IMR-90 (cell line): ENCODE results near the gene NELL2. TPM values are rescaled to one million over a fixed set of nuclear protein-coding genes. Genes with fewer than 3 reads are reported as not detected.

Experiments used
- ATAC-seq: fragments of 200-7000 bp; cut with Tn5 transposase; 2 replicates; pipeline ENCODE4 v1.9.1; 2020; ENCODE audit warnings: low read depth, mild to moderate bottlenecking, moderate library complexity
- BruUV-seq: library from RNA; stranded (reverse); fragments of 400-500 nt; replicated peaks from 2 replicates; lab custom pipeline; 2021; lab: Mats Ljungman, UMichigan
- CTCF ChIA-PET: fragments of 300-600 bp; formaldehyde crosslinking; extraction: SDS; loops from one replicate; lab custom pipeline; 2021; ENCODE audit warnings: antibody characterized with exemption; lab: Yijun Ruan, JAX
- POLR2A ChIA-PET: fragments of 300-600 bp; sonication (Branson Sonifier 250); formaldehyde crosslinking; loops from one replicate; lab custom pipeline; 2022; ENCODE audit warnings: antibody characterized with exemption; ENCODE audit not compliant: unreplicated experiment; lab: Charles Lee
- DNase-seq: peaks from one replicate; pipeline ENCODE4 v3.0.0; 2013
- H2AFZ ChIP-seq: replicated peaks from 2 replicates; pipeline ENCODE3; 2013; ENCODE audit warnings: low read length, mild to moderate bottlenecking; ENCODE audit not compliant: poor library complexity
- H2AK5ac ChIP-seq: 2 replicates; pipeline ENCODE4 v1.6.1; 2013; ENCODE audit warnings: low read depth, low read length, inconsistent platforms
- H2AK9ac ChIP-seq: replicated peaks from 2 replicates; pipeline ENCODE3; 2013; ENCODE audit warnings: mild to moderate bottlenecking, low read depth, low read length, moderate library complexity; ENCODE audit not compliant: poor library complexity
- H2BK120ac ChIP-seq: 2 replicates; pipeline ENCODE4 v1.6.1; 2013; ENCODE audit warnings: low read depth, low read length, inconsistent platforms
- H2BK15ac ChIP-seq: 3 replicates; pipeline ENCODE4 v1.6.1; 2013; ENCODE audit warnings: low read depth, low read length, inconsistent platforms
- H2BK20ac ChIP-seq: 2 replicates; pipeline ENCODE4 v1.6.1; 2013; ENCODE audit warnings: low read depth, mild to moderate bottlenecking, inconsistent platforms, low read length, moderate library complexity
- H2BK5ac ChIP-seq: 2 replicates; pipeline ENCODE4 v1.6.1; 2013; ENCODE audit warnings: mild to moderate bottlenecking, low read depth, low read length, inconsistent platforms; ENCODE audit not compliant: poor library complexity, severe bottlenecking
- H3K14ac ChIP-seq: replicated peaks from 2 replicates; pipeline ENCODE4 v1.6.1; 2013; ENCODE audit warnings: low read depth, low read length, inconsistent platforms
- H3K18ac ChIP-seq: 2 replicates; pipeline ENCODE4 v1.6.1; 2013; ENCODE audit warnings: low read depth, low read length, control low read depth
- H3K23ac ChIP-seq: 2 replicates; pipeline ENCODE4 v1.6.1; 2013; ENCODE audit warnings: low read depth, low read length, inconsistent platforms
- H3K27ac ChIP-seq: 2 replicates; pipeline ENCODE4 v1.5.1; 2013; ENCODE audit warnings: mild to moderate bottlenecking, control low read depth, low read length; ENCODE audit not compliant: insufficient read depth
- H3K27me3 ChIP-seq: 2 replicates; pipeline ENCODE4 v1.6.1; 2013; ENCODE audit warnings: low read length; ENCODE audit not compliant: control insufficient read depth, insufficient read depth
- H3K36me3 ChIP-seq: 2 replicates; pipeline ENCODE4 v1.6.1; 2013; ENCODE audit warnings: low read length, mixed read lengths; ENCODE audit not compliant: control insufficient read depth, insufficient read depth
- H3K4ac ChIP-seq: 2 replicates; pipeline ENCODE4 v1.6.1; 2013; ENCODE audit warnings: low read depth, low read length, inconsistent platforms
- H3K4me1 ChIP-seq: 2 replicates; pipeline ENCODE4 v1.6.1; 2013; ENCODE audit warnings: low read length, mixed read lengths; ENCODE audit not compliant: control insufficient read depth, insufficient read depth
- H3K4me2 ChIP-seq: 2 replicates; pipeline ENCODE4 v1.6.1; 2013; ENCODE audit warnings: low read depth, mild to moderate bottlenecking, control low read depth, low read length, moderate library complexity
- H3K4me3 ChIP-seq: 2 replicates; pipeline ENCODE4 v1.5.1; 2013; ENCODE audit warnings: low read depth, mild to moderate bottlenecking, control low read depth, low read length, moderate library complexity; ENCODE audit not compliant: insufficient read depth
- H3K56ac ChIP-seq: 2 replicates; pipeline ENCODE4 v1.6.1; 2013; ENCODE audit warnings: low read length, inconsistent platforms; ENCODE audit not compliant: insufficient read depth; ENCODE audit errors: extremely low read depth
- H3K79me1 ChIP-seq, 2 experiments: 2 replicates each; pipeline ENCODE4 v1.6.1; 2013; ENCODE audit warnings: low read length in 2 of 2, inconsistent platforms in 1 of 2, low read depth in 1 of 2
- H3K9ac ChIP-seq: 2 replicates; pipeline ENCODE4 v1.6.1; 2013; ENCODE audit warnings: low read depth, low read length, control low read depth
- H3K9me1 ChIP-seq: 2 replicates; pipeline ENCODE4 v1.6.1; 2013; ENCODE audit warnings: low read length, inconsistent platforms; ENCODE audit not compliant: insufficient read depth
- H3K9me3 ChIP-seq: 2 replicates; pipeline ENCODE4 v1.6.1; 2013; ENCODE audit warnings: low read length; ENCODE audit not compliant: control insufficient read depth, insufficient read depth
- H4K20me1 ChIP-seq: 2 replicates; pipeline ENCODE4 v1.6.1; 2013; ENCODE audit warnings: low read length, inconsistent platforms; ENCODE audit not compliant: insufficient read depth
- H4K5ac ChIP-seq: 2 replicates; pipeline ENCODE4 v1.6.1; 2013; ENCODE audit warnings: mild to moderate bottlenecking, low read depth, low read length, control low read depth
- H4K8ac ChIP-seq, 2 experiments: 2 replicates each; pipeline ENCODE4 v1.6.1; 2013; ENCODE audit warnings: low read depth in 2 of 2, low read length in 2 of 2, control low read depth in 1 of 2, inconsistent platforms in 1 of 2
- H4K91ac ChIP-seq: 2 replicates; pipeline ENCODE4 v1.6.1; 2013; ENCODE audit warnings: low read depth, low read length, inconsistent platforms; ENCODE audit not compliant: insufficient read depth
- BHLHE40 ChIP-seq: fragments of 150-350 bp; IDR thresholded peaks from 2 replicates; pipeline ENCODE4 v1.6.1; 2016; ENCODE audit warnings: mild to moderate bottlenecking, low read depth, low read length
- CEBPB ChIP-seq: IDR thresholded peaks from 2 replicates; pipeline ENCODE4 v1.6.1; 2012; ENCODE audit warnings: low read depth, low read length, improper control_type of control experiment
- CHD1 ChIP-seq: IDR thresholded peaks from 2 replicates; pipeline ENCODE4 v1.6.1; 2012; ENCODE audit warnings: low read depth, low read length, improper control_type of control experiment
- CTCF ChIP-seq: conservative IDR thresholded peaks from 2 replicates; pipeline ENCODE4 v1.5.1; 2012; ENCODE audit warnings: mild to moderate bottlenecking, low read depth, low read length, improper control_type of control experiment
- ELK1 ChIP-seq: fragments of 150-350 bp; IDR thresholded peaks from 2 replicates; pipeline ENCODE4 v1.6.1; 2016; ENCODE audit warnings: low read depth, mild to moderate bottlenecking, low read length, moderate library complexity, borderline replicate concordance
- FOS ChIP-seq: fragments of 150-350 bp; IDR thresholded peaks from 2 replicates; pipeline ENCODE4 v1.6.1; 2016; ENCODE audit warnings: low read depth, low read length
- MAFK ChIP-seq: IDR thresholded peaks from 2 replicates; pipeline ENCODE4 v1.6.1; 2012; ENCODE audit warnings: low read depth, low read length, improper control_type of control experiment
- MAZ ChIP-seq: IDR thresholded peaks from 2 replicates; pipeline ENCODE4 v1.6.1; 2012; ENCODE audit warnings: low read depth, mild to moderate bottlenecking, low read length, improper control_type of control experiment, moderate library complexity, borderline replicate concordance
- MXI1 ChIP-seq: IDR thresholded peaks from 2 replicates; pipeline ENCODE4 v1.6.1; 2012; ENCODE audit warnings: low read depth, mild to moderate bottlenecking, low read length, moderate library complexity, borderline replicate concordance
- NFE2L2 ChIP-seq: fragments of 150-350 bp; IDR thresholded peaks from 2 replicates; pipeline ENCODE4 v1.6.1; 2016; ENCODE audit warnings: low read depth, mild to moderate bottlenecking, low read length
- POLR2A ChIP-seq: IDR thresholded peaks from 2 replicates; pipeline ENCODE4 v1.6.1; 2012; ENCODE audit warnings: mild to moderate bottlenecking, low read depth, low read length
- RAD21 ChIP-seq: IDR thresholded peaks from 2 replicates; pipeline ENCODE4 v1.6.1; 2012; ENCODE audit warnings: low read length, improper control_type of control experiment
- RCOR1 ChIP-seq: IDR thresholded peaks from 2 replicates; pipeline ENCODE4 v1.6.1; 2012; ENCODE audit warnings: mild to moderate bottlenecking, low read length, improper control_type of control experiment; ENCODE audit not compliant: insufficient replicate concordance
- RFX5 ChIP-seq: IDR thresholded peaks from 2 replicates; pipeline ENCODE4 v1.8.0; 2012; ENCODE audit warnings: low read depth, mild to moderate bottlenecking, low read length, moderate library complexity
- SMC3 ChIP-seq: fragments of 150-350 bp; IDR thresholded peaks from 2 replicates; pipeline ENCODE4 v1.6.1; 2016; ENCODE audit warnings: low read depth, mild to moderate bottlenecking, antibody characterized with exemption, low read length, moderate library complexity
- USF2 ChIP-seq: fragments of 150-350 bp; IDR thresholded peaks from 2 replicates; pipeline ENCODE4 v1.6.1; 2017; ENCODE audit warnings: mild to moderate bottlenecking, antibody characterized with exemption, low read length, low read depth
- WGBS, 2 experiments: methylation state at CpG; one replicate each; pipeline versions ENCODE4 v1.1.5 to v1.1.7; 2013; ENCODE audit warnings: missing lambda C conversion rate in 2 of 2; ENCODE audit not compliant: insufficient read length in 1 of 2; ENCODE audit errors: extremely low coverage in 2 of 2; 5-methylcytosine and 5-hydroxymethylcytosine counted together
- dilution Hi-C: fragments of 300-500 bp; cut with HindIII; formaldehyde crosslinking; loops from one replicate; pipeline ENCODE4 v1.14.3; 2018; ENCODE audit warnings: low sequenced_read_pairs; ENCODE audit not compliant: unreplicated experiment
- in situ Hi-C: fragments of 300-500 bp; cut with MboI; formaldehyde crosslinking; loops from 3 replicates; pipeline ENCODE4 v1.14.3; 2019; ENCODE audit warnings: low sequenced_read_pairs, inconsistent platforms, mixed read lengths
- intact Hi-C: fragments of 100-400 bp; cut with micrococcal nuclease; formaldehyde crosslinking; loops from 2 replicates; pipeline ENCODE4 v1.10.0; 2022
- polyA plus RNA-seq, 3 experiments: library from polyadenylated mRNA; depleted of rRNA; stranded (reverse); fragments of >200 nt; gene quantifications; 2 replicates each; pipeline ENCODE4 v1.2.3, GENCODE V29; 2012; ENCODE audit warnings: low replicate concordance in 1 of 3
- total RNA-seq: library from RNA; depleted of rRNA; stranded (reverse); fragments of >200 nt; gene quantifications from 2 replicates; pipeline ENCODE4 v1.2.3, GENCODE V29; 2012

The NELL2 gene
- total and polyA plus RNA-seq, 2 of the 4 experiments (the other 2 are of a cell fraction): 0.18 to 0.26 TPM

- H4K20me1 ChIP-seq: no peaks in the 10 kb centered on the region
- no peaks in the 10 kb centered on the region for H3K4me1 ChIP-seq
- H4K8ac ChIP-seq: no peak overlapping the region
- no peak overlapping the region for H4K5ac ChIP-seq
- H2AK5ac ChIP-seq: no peak overlapping the region
- no peak overlapping the region for H2AFZ ChIP-seq
- in situ Hi-C loops (no loop called here), dilution Hi-C loops (no loop called here), intact Hi-C loops (no loop called here)
- H2BK20ac ChIP-seq: no peak overlapping the region
- H3K23ac ChIP-seq: no peak overlapping the region
- no peak for ATAC-seq
- H3K9ac ChIP-seq: no peak overlapping the region
- H4K91ac ChIP-seq: no peak overlapping the region
- DNase-seq: no peak
- no peak overlapping the region for H3K27ac ChIP-seq
- H3K18ac ChIP-seq: no peak overlapping the region
- no peak overlapping the region for H3K14ac ChIP-seq
- H3K9me3 ChIP-seq: peaks cover 1% of the 10 kb centered on the region; the same call in 1 of the 2 replicates
- H3K79me1 ChIP-seq: no peaks in the 10 kb centered on the region
- TF ChIP-seq FOS (no peak), USF2 (no peak), POLR2A (no peak), CHD1 (no peak), MAZ (no peak), RFX5 (no peak), MXI1 (no peak), RCOR1 (no peak), NFE2L2 (no peak), MAFK (no peak), ELK1 (no peak), BHLHE40 (no peak), CTCF (no peak), RAD21 (no peak), SMC3 (no peak), CEBPB (no peak)
- no peak overlapping the region for H2BK5ac ChIP-seq
- no peak overlapping the region for H2BK15ac ChIP-seq
- BruUV-seq: no TSS peak
- H2AK9ac ChIP-seq: no peak overlapping the region
- no peak overlapping the region for H3K4me3 ChIP-seq
- no peak overlapping the region for H3K4ac ChIP-seq
- H3K36me3 ChIP-seq: no peaks in the 10 kb centered on the region
- no peak overlapping the region for H3K56ac ChIP-seq
- ChIA-PET POLR2A (no interaction called here), CTCF (no interaction called here)
- no peak overlapping the region for H2BK120ac ChIP-seq
- H3K9me1 ChIP-seq: no peaks in the 10 kb centered on the region
- H3K4me2 ChIP-seq: no peak overlapping the region
- no peaks in the 10 kb centered on the region for H3K27me3 ChIP-seq
- no CpG with 5 or more reads among the region's 4 CpGs for WGBS, 2 experiments
Measured at GRCh38 chr12:44816446-44817017, 59.6 kb downstream of the NELL2 start.
